ENCODE measurements around the gene ENAM.

ENAM gene

GRCh38 chr4:70601422-70602039 is 27.0 kb upstream of the ENAM start:
- H3K27me3 ChIP-seq (ENCODE audit: control insufficient read depth in 5 of 5, insufficient read depth in 4 of 5, low read length in 5 of 5) = no peaks in the 10 kb centered on the region
- no peak overlapping the region for H3K9ac ChIP-seq (ENCODE audit: low read length in 5 of 5)
- no peak overlapping the region for H3K4me3 ChIP-seq (ENCODE audit: low read depth in 1 of 5, low read length in 5 of 5)
- H3K9me3 ChIP-seq (ENCODE audit: control insufficient read depth in 5 of 5, low read length in 5 of 5) = no peaks in the 10 kb centered on the region
- H3K4me1 ChIP-seq (ENCODE audit: control insufficient read depth in 5 of 5, insufficient read depth in 5 of 5, low read length in 5 of 5) = no peaks in the 10 kb centered on the region
- no peak overlapping the region for H3K27ac ChIP-seq (ENCODE audit: low read depth, low read length)
- no peaks in the 10 kb centered on the region for H3K36me3 ChIP-seq (ENCODE audit: control insufficient read depth in 5 of 5, insufficient read depth in 5 of 5, low read length in 5 of 5)

DNA sequence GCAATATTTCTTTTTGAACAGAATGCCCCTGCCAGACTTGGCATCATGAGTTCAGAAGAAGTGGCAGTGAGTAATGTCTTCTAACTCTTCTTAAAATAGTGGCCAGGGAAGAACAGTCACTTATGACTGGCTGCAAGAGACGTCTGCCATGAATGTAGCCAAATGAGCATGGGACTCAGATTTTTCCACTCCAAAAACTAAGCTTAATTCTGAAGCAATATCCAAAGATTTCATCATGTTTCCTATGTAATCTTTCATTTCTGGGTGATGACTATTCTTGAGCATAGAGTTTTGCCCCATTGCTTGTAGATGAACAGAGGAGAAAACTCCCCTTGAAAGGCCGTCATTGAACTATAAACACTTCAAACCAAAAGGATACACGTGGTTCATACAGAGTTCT is 24.7 kb upstream of the ENAM start:
- Histone ChIP-seq H3K4me3 (ENCODE audit: low read depth in 1 of 5, low read length in 5 of 5) (no peak overlapping the region), H3K9ac (ENCODE audit: low read length in 5 of 5) (no peak overlapping the region), H3K9me3 (ENCODE audit: control insufficient read depth in 5 of 5, low read length in 5 of 5) (no peaks in the 10 kb centered on the region), H3K27ac (ENCODE audit: low read depth, low read length) (peak overlapping the region; percentile 44), H3K4me1 (ENCODE audit: control insufficient read depth in 5 of 5, insufficient read depth in 5 of 5, low read length in 5 of 5) (no peaks in the 10 kb centered on the region), H3K27me3 (ENCODE audit: control insufficient read depth in 5 of 5, insufficient read depth in 4 of 5, low read length in 5 of 5) (no peaks in the 10 kb centered on the region), H3K36me3 (ENCODE audit: control insufficient read depth in 5 of 5, insufficient read depth in 5 of 5, low read length in 5 of 5) (no peaks in the 10 kb centered on the region)

DNA sequence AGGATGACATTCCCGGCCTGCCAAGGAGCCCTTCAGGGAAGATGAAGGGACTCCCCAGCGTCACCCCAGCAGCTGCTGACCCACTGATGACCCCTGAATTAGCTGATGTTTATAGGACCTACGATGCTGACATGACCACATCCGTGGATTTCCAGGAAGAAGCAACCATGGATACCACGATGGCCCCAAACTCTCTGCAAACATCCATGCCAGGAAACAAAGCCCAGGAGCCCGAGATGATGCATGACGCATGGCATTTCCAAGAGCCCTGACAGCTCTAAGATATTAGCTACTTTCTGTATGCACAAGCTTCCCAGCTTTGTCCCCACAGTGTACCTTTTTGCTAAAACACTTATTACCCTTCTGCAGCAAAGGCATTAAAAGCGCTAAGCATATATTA is 22.1 kb upstream of the ENAM start:
- Histone ChIP-seq H3K4me1 (ENCODE audit: control insufficient read depth in 5 of 5, insufficient read depth in 5 of 5, low read length in 5 of 5) (no peaks in the 10 kb centered on the region), H3K9ac (ENCODE audit: low read length in 5 of 5) (no peak overlapping the region), H3K27me3 (ENCODE audit: control insufficient read depth in 5 of 5, insufficient read depth in 4 of 5, low read length in 5 of 5) (no peaks in the 10 kb centered on the region)

DNA sequence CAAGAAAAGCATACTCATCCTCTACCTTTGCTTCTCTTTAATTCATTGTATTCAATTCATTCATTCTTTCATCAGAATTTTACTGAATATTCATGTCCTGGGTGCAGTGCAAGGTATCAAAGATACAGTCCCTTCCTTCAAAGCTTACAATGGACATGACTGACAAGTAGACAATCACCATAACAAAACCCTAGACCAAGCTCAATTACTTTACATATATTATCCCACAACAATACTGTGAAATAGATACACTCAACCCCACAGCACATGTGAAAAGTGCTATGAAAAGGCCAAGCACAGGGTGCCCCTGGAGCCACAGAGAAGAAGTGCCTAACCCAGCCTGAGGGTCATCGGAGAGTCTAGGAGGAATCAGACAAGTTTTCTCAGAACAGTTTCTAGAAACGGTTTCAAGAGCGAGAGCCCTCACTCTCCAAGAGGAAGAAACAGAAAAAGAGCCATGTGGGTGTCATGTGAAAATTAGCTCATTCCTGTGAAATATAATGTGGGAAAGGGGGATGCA is 21.1 kb upstream of the ENAM start:
- Histone ChIP-seq H3K9ac (ENCODE audit: low read length in 5 of 5) (no peak overlapping the region), H3K36me3 (ENCODE audit: control insufficient read depth in 5 of 5, insufficient read depth in 5 of 5, low read length in 5 of 5) (no peaks in the 10 kb centered on the region), H3K27ac (ENCODE audit: low read depth, low read length) (no peak overlapping the region), H3K4me3 (ENCODE audit: low read depth in 1 of 5, low read length in 5 of 5) (no peak overlapping the region), H3K27me3 (ENCODE audit: control insufficient read depth in 5 of 5, insufficient read depth in 4 of 5, low read length in 5 of 5) (no peaks in the 10 kb centered on the region), H3K4me1 (ENCODE audit: control insufficient read depth in 5 of 5, insufficient read depth in 5 of 5, low read length in 5 of 5) (no peaks in the 10 kb centered on the region), H3K9me3 (ENCODE audit: control insufficient read depth in 5 of 5, low read length in 5 of 5) (no peaks in the 10 kb centered on the region)

More for the DNA sequence above, 22.1 kb upstream of the ENAM start:
- no peak overlapping the region for H3K27ac ChIP-seq (ENCODE audit: low read depth, low read length)
- no peaks in the 10 kb centered on the region for H3K9me3 ChIP-seq (ENCODE audit: control insufficient read depth in 5 of 5, low read length in 5 of 5)
- H3K4me3 ChIP-seq (ENCODE audit: low read depth in 1 of 5, low read length in 5 of 5) = no peak overlapping the region
- H3K36me3 ChIP-seq (ENCODE audit: control insufficient read depth in 5 of 5, insufficient read depth in 5 of 5, low read length in 5 of 5) = no peaks in the 10 kb centered on the region

- H3K27me3 ChIP-seq (ENCODE audit: control insufficient read depth in 5 of 5, insufficient read depth in 4 of 5, low read length in 5 of 5) = no peaks in the 10 kb centered on the region
- no peak overlapping the region for H3K4me3 ChIP-seq (ENCODE audit: low read depth in 1 of 5, low read length in 5 of 5)
- peaks cover 0 to 4% (median 2%) of the 10 kb centered on the region in 5 donors for H3K4me1 ChIP-seq (ENCODE audit: control insufficient read depth in 5 of 5, insufficient read depth in 5 of 5, low read length in 5 of 5)
- no peak overlapping the region for H3K9ac ChIP-seq (ENCODE audit: low read length in 5 of 5)
- no peaks in the 10 kb centered on the region for H3K36me3 ChIP-seq (ENCODE audit: control insufficient read depth in 5 of 5, insufficient read depth in 5 of 5, low read length in 5 of 5)
- no peaks in the 10 kb centered on the region for H3K9me3 ChIP-seq (ENCODE audit: control insufficient read depth in 5 of 5, low read length in 5 of 5)
- no peak overlapping the region for H3K27ac ChIP-seq (ENCODE audit: low read depth, low read length)
Measured at GRCh38 chr4:70608324-70608723, 20.2 kb upstream of the ENAM start.

DNA sequence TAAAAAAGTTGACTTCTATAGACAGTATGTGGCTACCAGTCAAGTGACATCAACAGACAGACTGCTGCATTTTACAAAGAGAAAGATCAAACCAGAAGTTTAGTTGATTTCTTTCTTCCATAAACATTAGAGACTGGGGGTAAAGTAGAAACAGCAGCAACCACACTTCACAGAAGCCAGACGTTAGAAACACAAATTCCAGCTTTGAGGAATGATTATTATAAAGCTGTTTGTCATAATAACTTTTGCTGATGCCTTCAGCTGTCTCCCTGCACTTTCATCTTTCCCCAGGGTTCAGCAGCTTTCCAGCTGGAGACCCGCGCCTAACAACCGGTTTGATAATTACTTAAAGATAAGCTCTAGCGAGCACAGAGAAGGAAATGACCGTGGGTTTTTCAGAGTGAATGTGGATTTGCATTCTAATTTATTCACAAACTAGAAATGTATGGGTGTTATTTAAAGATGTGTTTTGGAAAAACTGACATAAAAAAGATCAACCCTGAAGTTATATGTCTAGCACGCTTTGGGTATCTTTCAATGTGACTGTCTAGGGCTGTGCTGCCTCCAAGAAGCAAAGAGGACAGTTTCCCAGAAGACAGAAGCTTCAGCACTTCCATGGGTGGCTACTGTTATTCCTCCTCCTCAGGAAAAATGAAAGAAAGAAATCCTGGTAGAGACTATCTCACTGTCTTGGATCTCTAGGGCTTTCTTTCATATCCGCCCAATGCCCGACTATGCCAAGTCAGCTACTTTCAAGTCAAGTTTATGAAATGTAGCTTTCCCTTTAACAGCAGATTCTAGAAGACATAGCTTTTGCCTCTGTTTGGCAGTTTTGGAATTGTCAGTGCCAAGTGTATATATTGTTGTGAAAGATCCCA is 15.0 kb upstream of the ENAM start:
- Histone ChIP-seq H3K4me1 (ENCODE audit: control insufficient read depth in 5 of 5, insufficient read depth in 5 of 5, low read length in 5 of 5) (peaks cover 0 to 18% (median 11%) of the 10 kb centered on the region in 5 donors), H3K27ac (ENCODE audit: low read depth, low read length) (peak overlapping the region; percentile 76), H3K36me3 (ENCODE audit: control insufficient read depth in 5 of 5, insufficient read depth in 5 of 5, low read length in 5 of 5) (no peaks in the 10 kb centered on the region), H3K9ac (ENCODE audit: low read length in 5 of 5) (peak overlapping the region; percentile 21 to 64 (median 48)), H3K4me3 (ENCODE audit: low read depth in 1 of 5, low read length in 5 of 5) (peak overlapping the region; percentile 46 to 63 (median 55)), H3K27me3 (ENCODE audit: control insufficient read depth in 5 of 5, insufficient read depth in 4 of 5, low read length in 5 of 5) (no peaks in the 10 kb centered on the region), H3K9me3 (ENCODE audit: control insufficient read depth in 5 of 5, low read length in 5 of 5) (no peaks in the 10 kb centered on the region)

DNA sequence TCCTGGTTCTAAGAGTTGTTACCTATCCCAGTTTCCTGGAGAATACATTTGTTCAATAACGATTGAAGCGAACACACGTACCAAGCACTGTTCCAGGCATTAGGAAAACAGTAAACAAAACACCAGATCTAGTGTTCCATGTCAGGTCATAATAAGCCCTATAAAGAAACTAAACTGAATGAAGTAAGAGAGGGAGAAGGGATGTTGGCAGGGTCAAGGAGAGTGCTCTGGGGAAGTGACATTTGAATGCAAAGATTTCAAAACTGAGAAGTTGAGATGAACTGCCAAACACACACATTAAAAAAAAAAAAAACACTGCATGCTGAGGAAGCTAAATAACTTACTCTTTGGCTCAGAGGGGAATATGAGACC is 14.4 kb upstream of the ENAM start:
- H3K9ac ChIP-seq (ENCODE audit: low read length in 5 of 5) = peak overlapping the region; percentile 21 to 64 (median 48)
- H3K4me1 ChIP-seq (ENCODE audit: control insufficient read depth in 5 of 5, insufficient read depth in 5 of 5, low read length in 5 of 5) = peaks cover 0 to 20% (median 11%) of the 10 kb centered on the region in 5 donors
- H3K27me3 ChIP-seq (ENCODE audit: control insufficient read depth in 5 of 5, insufficient read depth in 4 of 5, low read length in 5 of 5) = no peaks in the 10 kb centered on the region
- H3K27ac ChIP-seq (ENCODE audit: low read depth, low read length) = peak overlapping the region; percentile 76
- H3K36me3 ChIP-seq (ENCODE audit: control insufficient read depth in 5 of 5, insufficient read depth in 5 of 5, low read length in 5 of 5) = no peaks in the 10 kb centered on the region
- no peaks in the 10 kb centered on the region for H3K9me3 ChIP-seq (ENCODE audit: control insufficient read depth in 5 of 5, low read length in 5 of 5)
- H3K4me3 ChIP-seq (ENCODE audit: low read depth in 1 of 5, low read length in 5 of 5) = peak overlapping the region; percentile 46 to 63 (median 55)

- no peaks in the 10 kb centered on the region for H3K9me3 ChIP-seq (ENCODE audit: control insufficient read depth in 5 of 5, low read length in 5 of 5)
- no peak overlapping the region for H3K4me3 ChIP-seq (ENCODE audit: low read depth in 1 of 5, low read length in 5 of 5)
- H3K36me3 ChIP-seq (ENCODE audit: control insufficient read depth in 5 of 5, insufficient read depth in 5 of 5, low read length in 5 of 5) = no peaks in the 10 kb centered on the region
- no peak overlapping the region for H3K9ac ChIP-seq (ENCODE audit: low read length in 5 of 5)
- H3K4me1 ChIP-seq (ENCODE audit: control insufficient read depth in 5 of 5, insufficient read depth in 5 of 5, low read length in 5 of 5) = peaks cover 0 to 10% (median 2%) of the 10 kb centered on the region in 5 donors
- no peak overlapping the region for H3K27ac ChIP-seq (ENCODE audit: low read depth, low read length)
- H3K27me3 ChIP-seq (ENCODE audit: control insufficient read depth in 5 of 5, insufficient read depth in 4 of 5, low read length in 5 of 5) = no peaks in the 10 kb centered on the region
Measured at GRCh38 chr4:70619288-70619687, 9.3 kb upstream of the ENAM start.

GRCh38 chr4:70619778-70620177 is 8.8 kb upstream of the ENAM start:
- Histone ChIP-seq H3K4me1 (ENCODE audit: control insufficient read depth in 5 of 5, insufficient read depth in 5 of 5, low read length in 5 of 5) (peaks cover 0 to 6% (median 0%) of the 10 kb centered on the region in 5 donors), H3K36me3 (ENCODE audit: control insufficient read depth in 5 of 5, insufficient read depth in 5 of 5, low read length in 5 of 5) (no peaks in the 10 kb centered on the region), H3K27ac (ENCODE audit: low read depth, low read length) (no peak overlapping the region), H3K9me3 (ENCODE audit: control insufficient read depth in 5 of 5, low read length in 5 of 5) (no peaks in the 10 kb centered on the region), H3K4me3 (ENCODE audit: low read depth in 1 of 5, low read length in 5 of 5) (no peak overlapping the region), H3K9ac (ENCODE audit: low read length in 5 of 5) (no peak overlapping the region), H3K27me3 (ENCODE audit: control insufficient read depth in 5 of 5, insufficient read depth in 4 of 5, low read length in 5 of 5) (no peaks in the 10 kb centered on the region)

GRCh38 chr4:70623323-70623722 is 5.2 kb upstream of the ENAM start:
- Histone ChIP-seq H3K4me3 (ENCODE audit: low read depth in 1 of 5, low read length in 5 of 5) (no peak overlapping the region), H3K27me3 (ENCODE audit: control insufficient read depth in 5 of 5, insufficient read depth in 4 of 5, low read length in 5 of 5) (no peaks in the 10 kb centered on the region), H3K36me3 (ENCODE audit: control insufficient read depth in 5 of 5, insufficient read depth in 5 of 5, low read length in 5 of 5) (no peaks in the 10 kb centered on the region), H3K9me3 (ENCODE audit: control insufficient read depth in 5 of 5, low read length in 5 of 5) (no peaks in the 10 kb centered on the region), H3K27ac (ENCODE audit: low read depth, low read length) (no peak overlapping the region), H3K9ac (ENCODE audit: low read length in 5 of 5) (no peak overlapping the region), H3K4me1 (ENCODE audit: control insufficient read depth in 5 of 5, insufficient read depth in 5 of 5, low read length in 5 of 5) (peaks cover 0 to 4% (median 0%) of the 10 kb centered on the region in 5 donors)

Data from subcutaneous abdominal adipose tissue (tissue), 5 donors.